Esophagus muscularis mucosa (tissue), 4 donors: ENCODE measurements around the gene MDK. TPM values are rescaled to one million over a fixed set of nuclear protein-coding genes. Genes with fewer than 3 reads are reported as not detected.

Experiments used
- DNase-seq: peaks from one replicate; pipeline ENCODE4 v3.0.0-alpha.2; 2017; ENCODE audit errors: extremely low spot score
- H3K27ac ChIP-seq, 4 donors: fragments of 200-600 bp; sonication (generic); replicated peaks in 1 of 4; 1 replicate in 3 of 4; 2 replicates in 1 of 4; pipeline ENCODE4 v1.5.1; 2016 to 2019; ENCODE audit warnings: mild to moderate bottlenecking in 1 of 4
- H3K27me3 ChIP-seq, 4 donors: fragments of 200-600 bp; sonication (generic); one replicate each; pipeline versions ENCODE4 v1.5.1 to v1.6.0; 2016 to 2019
- H3K36me3 ChIP-seq, 4 donors: fragments of 200-600 bp; sonication (generic); one replicate each; pipeline ENCODE4 v1.5.1; 2016 to 2019
- H3K4me1 ChIP-seq, 4 donors: fragments of 200-600 bp; sonication (generic); one replicate each; pipeline ENCODE4 v1.5.1; 2016 to 2019
- H3K4me3 ChIP-seq, 4 donors: fragments of 200-600 bp; sonication (generic); 1 replicate in 2 of 4; 2 replicates in 2 of 4; pipeline ENCODE4 v1.5.1; 2016 to 2019; ENCODE audit warnings: mild to moderate bottlenecking in 4 of 4, moderate library complexity in 1 of 4
- H3K9me3 ChIP-seq, 4 donors: fragments of 200-600 bp; sonication (generic); 1 replicate in 3 of 4; 2 replicates in 1 of 4; pipeline ENCODE4 v1.5.1; 2016 to 2019
- EP300 ChIP-seq: sonication (generic); formaldehyde crosslinking; IDR thresholded peaks from one replicate; pipeline ENCODE4 v1.6.1; 2017; ENCODE audit warnings: antibody characterized with exemption
- POLR2A ChIP-seq: fragments of 450-650 bp; IDR thresholded peaks from one replicate; pipeline ENCODE4 v1.6.1; 2017; ENCODE audit warnings: antibody characterized with exemption, moderate library complexity, mild to moderate bottlenecking, low read depth
- POLR2AphosphoS5 ChIP-seq, 2 donors: sonication (generic); formaldehyde crosslinking; IDR thresholded peaks; one replicate each; pipeline ENCODE4 v1.6.1; 2017; ENCODE audit warnings: antibody characterized with exemption in 2 of 2
- WGBS: methylation state at CpG from one replicate; pipeline ENCODE4 v1.1.5; 2018; 5-methylcytosine and 5-hydroxymethylcytosine counted together
- intact Hi-C: fragments of 100-400 bp; cut with DNase I; formaldehyde crosslinking; loops from one replicate; pipeline ENCODE4 v1.15.1; 2023
- total RNA-seq, 4 donors: library from RNA; depleted of rRNA; stranded (reverse); fragments of >200 nt; gene quantifications; one replicate each; pipeline versions ENCODE4 v1.1.0 to v1.2.1, GENCODE V29; 2016
- TF ChIP-seq, protein P1 (sequence below), 3 experiments: fragments of 200-600 bp in 2 of 3; fragments of 450-650 bp in 1 of 3; sonication (generic) in 2 of 3; IDR thresholded peaks; one replicate each; pipeline ENCODE4 v1.5.1; 2017 to 2019; ENCODE audit warnings: antibody characterized with exemption in 3 of 3, mild to moderate bottlenecking in 2 of 3, moderate library complexity in 1 of 3

MDK gene
- total RNA-seq, 4 donors from 2014 or later: 1.2 to 12.8 (median 11.8) TPM

GRCh38 chr11:46414466-46414796 lies 33.0 kb downstream of the MDK start:
- Histone ChIP-seq H3K36me3 (peaks cover 26 to 81% (median 69%) of the 10 kb centered on the region in 4 donors), H3K9me3 (no peaks in the 10 kb centered on the region), H3K4me3 (no peak overlapping the region), H3K27me3 (no peaks in the 10 kb centered on the region), H3K4me1 (no peaks in the 10 kb centered on the region), H3K27ac (no peak overlapping the region)
- 100% methylated on average over 3 of the region's 5 CpGs for WGBS
- no peak for DNase-seq
- intact Hi-C loops: no loop called here
- no peak for TF ChIP-seq EP300
- TF ChIP-seq POLR2AphosphoS5 (IDR thresholded peaks at IDR 0.05): no peak
- TF ChIP-seq POLR2A: no peak
- TF ChIP-seq, protein P1, sequence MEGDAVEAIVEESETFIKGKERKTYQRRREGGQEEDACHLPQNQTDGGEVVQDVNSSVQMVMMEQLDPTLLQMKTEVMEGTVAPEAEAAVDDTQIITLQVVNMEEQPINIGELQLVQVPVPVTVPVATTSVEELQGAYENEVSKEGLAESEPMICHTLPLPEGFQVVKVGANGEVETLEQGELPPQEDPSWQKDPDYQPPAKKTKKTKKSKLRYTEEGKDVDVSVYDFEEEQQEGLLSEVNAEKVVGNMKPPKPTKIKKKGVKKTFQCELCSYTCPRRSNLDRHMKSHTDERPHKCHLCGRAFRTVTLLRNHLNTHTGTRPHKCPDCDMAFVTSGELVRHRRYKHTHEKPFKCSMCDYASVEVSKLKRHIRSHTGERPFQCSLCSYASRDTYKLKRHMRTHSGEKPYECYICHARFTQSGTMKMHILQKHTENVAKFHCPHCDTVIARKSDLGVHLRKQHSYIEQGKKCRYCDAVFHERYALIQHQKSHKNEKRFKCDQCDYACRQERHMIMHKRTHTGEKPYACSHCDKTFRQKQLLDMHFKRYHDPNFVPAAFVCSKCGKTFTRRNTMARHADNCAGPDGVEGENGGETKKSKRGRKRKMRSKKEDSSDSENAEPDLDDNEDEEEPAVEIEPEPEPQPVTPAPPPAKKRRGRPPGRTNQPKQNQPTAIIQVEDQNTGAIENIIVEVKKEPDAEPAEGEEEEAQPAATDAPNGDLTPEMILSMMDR (IDR thresholded peaks at IDR 0.05): no peak

DNA sequence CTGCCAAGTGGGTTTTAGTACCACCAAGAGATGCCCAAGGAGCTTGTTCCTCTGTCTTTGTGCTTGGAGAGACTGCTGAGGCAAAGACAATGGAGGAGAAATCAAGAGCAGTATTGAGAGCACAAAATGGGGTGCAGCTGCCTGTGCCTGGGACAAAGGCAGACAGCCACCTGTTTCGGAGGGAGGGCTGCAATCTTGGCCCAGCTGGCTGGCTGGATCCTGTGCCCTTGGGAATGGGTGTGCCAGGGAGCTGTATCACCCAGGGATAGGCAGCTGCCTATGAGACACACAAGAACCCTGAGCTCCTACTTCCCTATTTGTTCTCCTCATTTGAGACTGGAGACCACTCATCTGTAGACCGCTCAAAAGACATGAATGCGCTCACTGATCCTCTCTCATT lies 33.4 kb downstream of the MDK start:
- Histone ChIP-seq H3K27ac (no peak overlapping the region), H3K9me3 (no peaks in the 10 kb centered on the region), H3K27me3 (no peaks in the 10 kb centered on the region), H3K4me3 (no peak overlapping the region), H3K4me1 (no peaks in the 10 kb centered on the region), H3K36me3 (peaks cover 22 to 77% (median 65%) of the 10 kb centered on the region in 4 donors)
- 57% methylated on average over 3 of the region's 3 CpGs for WGBS
- intact Hi-C loops: no loop called here
- no peak for DNase-seq
- TF ChIP-seq POLR2AphosphoS5 (IDR thresholded peaks at IDR 0.05) (no peak), POLR2A (no peak), EP300 (no peak)

GRCh38 chr11:46417711-46418110 lies 36.2 kb downstream of the MDK start:
- Histone ChIP-seq H3K27me3 (no peaks in the 10 kb centered on the region), H3K4me3 (no peak overlapping the region), H3K36me3 (peaks cover 27 to 81% (median 66%) of the 10 kb centered on the region in 4 donors), H3K4me1 (no peaks in the 10 kb centered on the region), H3K27ac (no peak overlapping the region), H3K9me3 (no peaks in the 10 kb centered on the region)
- TF ChIP-seq, protein P1 (IDR thresholded peaks at IDR 0.05): no peak
- TF ChIP-seq POLR2AphosphoS5 (IDR thresholded peaks at IDR 0.05) (no peak), POLR2A (no peak), EP300 (no peak)
- intact Hi-C loops: no loop called here
- 90% methylated on average over 7 of the region's 7 CpGs for WGBS
- DNase-seq: no peak

GRCh38 chr11:46418751-46419150 lies 37.3 kb downstream of the MDK start:
- intact Hi-C loops: no loop called here
- TF ChIP-seq POLR2A (no peak), EP300 (no peak)
- TF ChIP-seq, protein P1 (IDR thresholded peaks at IDR 0.05): no peak
- H3K36me3 ChIP-seq: peaks cover 27 to 73% (median 60%) of the 10 kb centered on the region in 4 donors
- no peak overlapping the region for H3K27ac ChIP-seq
- no peaks in the 10 kb centered on the region for H3K27me3 ChIP-seq
- no peak overlapping the region for H3K4me3 ChIP-seq
- no peaks in the 10 kb centered on the region for H3K9me3 ChIP-seq
- 95% methylated on average over 5 of the region's 5 CpGs for WGBS
- H3K4me1 ChIP-seq: no peaks in the 10 kb centered on the region
- DNase-seq: no peak

GRCh38 chr11:46420513-46420912 lies 39.0 kb downstream of the MDK start:
- TF ChIP-seq POLR2A (no peak), EP300 (no peak), POLR2AphosphoS5 (IDR thresholded peaks at IDR 0.05) (no peak)
- TF ChIP-seq, protein P1 (IDR thresholded peaks at IDR 0.05): no peak
- Histone ChIP-seq H3K36me3 (peaks cover 16 to 62% (median 48%) of the 10 kb centered on the region in 4 donors), H3K4me3 (no peak overlapping the region), H3K9me3 (no peaks in the 10 kb centered on the region), H3K27ac (no peak overlapping the region), H3K4me1 (no peaks in the 10 kb centered on the region), H3K27me3 (no peaks in the 10 kb centered on the region)
- DNase-seq: no peak
- 100% methylated on average over 1 of the region's 1 CpG for WGBS
- intact Hi-C loops: no loop called here
